Cardiac muscle cell (in vitro differentiated cells and primary cell): ENCODE data around the gene RERE. TPM values are rescaled to one million over a fixed set of nuclear protein-coding genes. Genes with fewer than 3 reads are reported as not detected.
A peak's percentile ranks its signal among the peaks of the same experiment; 100 is the strongest.

ENCODE experiments used
- DNase-seq, 2 donors: peaks; one replicate each; pipeline versions ENCODE4 v3.0.0 to v3.0.0-alpha.2; 2010 to 2017; ENCODE audit warnings: low read depth in 1 of 2, low spot score in 1 of 2
- H3K27ac ChIP-seq: fragments of 200-600 bp; sonication (generic); 2 replicates; pipeline ENCODE4 v1.5.1; 2016
- H3K27me3 ChIP-seq: fragments of 200-600 bp; sonication (generic); 2 replicates; pipeline ENCODE4 v1.6.0; 2016; ENCODE audit warnings: control low read depth
- H3K36me3 ChIP-seq: fragments of 200-600 bp; sonication (generic); 2 replicates; pipeline ENCODE4 v1.5.1; 2016; ENCODE audit warnings: control low read depth
- H3K4me1 ChIP-seq: fragments of 200-600 bp; sonication (generic); 2 replicates; pipeline ENCODE4 v1.8.1; 2017; ENCODE audit warnings: low read depth, mild to moderate bottlenecking, mixed run types
- H3K4me3 ChIP-seq: fragments of 200-600 bp; sonication (generic); 2 replicates; pipeline ENCODE4 v1.5.1; 2016; ENCODE audit warnings: mild to moderate bottlenecking
- H3K9me3 ChIP-seq: fragments of 200-600 bp; sonication (generic); 2 replicates; pipeline ENCODE4 v1.5.1; 2017; ENCODE audit warnings: low read depth, mild to moderate bottlenecking, control low read depth
- polyA plus RNA-seq: library from polyadenylated mRNA; unstranded; fragments of >200 nt; fragmentation: Nextera tagmentation; extraction: Ambion mirVana; gene quantifications from 2 replicates; pipeline ENCODE4 v1.2.1, GENCODE V29; 2016
- total RNA-seq: library from RNA; depleted of rRNA; stranded (reverse); fragments of >200 nt; gene quantifications from 2 replicates; pipeline ENCODE4 v1.2.3, GENCODE V29; 2016
- TF ChIP-seq, protein P1 (sequence below): IDR thresholded peaks from 2 replicates; pipeline ENCODE4 v1.5.1; 2012; ENCODE audit warnings: low read depth, mild to moderate bottlenecking, low read length

Gene RERE
- total and polyA plus RNA-seq, 2 experiments from 2014 or later, result 72.5 to 81.0 TPM

DNA sequence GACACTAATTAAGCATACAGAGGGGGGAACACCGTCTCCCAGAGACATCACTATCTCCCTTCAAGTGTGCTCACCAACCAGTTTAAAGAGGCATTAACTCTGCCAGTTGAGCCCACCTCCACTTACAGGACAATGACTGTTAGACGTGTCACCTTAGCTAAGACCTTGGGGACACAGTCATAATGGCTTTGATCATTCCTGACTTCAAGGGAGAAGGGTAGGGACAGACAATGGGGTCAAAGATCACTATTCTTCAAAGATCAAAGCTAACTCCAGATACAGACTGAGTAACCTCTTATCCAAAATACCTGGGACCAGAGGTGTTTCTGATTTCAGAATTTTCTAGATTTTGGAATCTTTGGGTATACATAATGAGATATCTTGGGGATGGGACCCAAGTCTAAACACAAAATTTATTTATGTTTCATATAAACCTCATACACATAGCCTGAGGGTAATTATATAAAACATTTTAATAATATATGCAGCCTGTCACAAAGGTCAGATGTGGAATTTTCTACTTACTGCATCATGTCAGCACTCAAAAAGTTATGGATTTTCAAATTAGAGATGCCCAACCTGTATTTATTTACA, 253.4 kb downstream of the RERE start:
- Histone ChIP-seq H3K4me3 (no peak overlapping the region), H3K4me1 (peaks cover 44% of the 10 kb centered on the region), H3K27me3 (no peaks in the 10 kb centered on the region), H3K9me3 (no peaks in the 10 kb centered on the region), H3K27ac (peak overlapping the region; percentile 72), H3K36me3 (no peaks in the 10 kb centered on the region)
- no peak for DNase-seq
- TF ChIP-seq, protein P1, sequence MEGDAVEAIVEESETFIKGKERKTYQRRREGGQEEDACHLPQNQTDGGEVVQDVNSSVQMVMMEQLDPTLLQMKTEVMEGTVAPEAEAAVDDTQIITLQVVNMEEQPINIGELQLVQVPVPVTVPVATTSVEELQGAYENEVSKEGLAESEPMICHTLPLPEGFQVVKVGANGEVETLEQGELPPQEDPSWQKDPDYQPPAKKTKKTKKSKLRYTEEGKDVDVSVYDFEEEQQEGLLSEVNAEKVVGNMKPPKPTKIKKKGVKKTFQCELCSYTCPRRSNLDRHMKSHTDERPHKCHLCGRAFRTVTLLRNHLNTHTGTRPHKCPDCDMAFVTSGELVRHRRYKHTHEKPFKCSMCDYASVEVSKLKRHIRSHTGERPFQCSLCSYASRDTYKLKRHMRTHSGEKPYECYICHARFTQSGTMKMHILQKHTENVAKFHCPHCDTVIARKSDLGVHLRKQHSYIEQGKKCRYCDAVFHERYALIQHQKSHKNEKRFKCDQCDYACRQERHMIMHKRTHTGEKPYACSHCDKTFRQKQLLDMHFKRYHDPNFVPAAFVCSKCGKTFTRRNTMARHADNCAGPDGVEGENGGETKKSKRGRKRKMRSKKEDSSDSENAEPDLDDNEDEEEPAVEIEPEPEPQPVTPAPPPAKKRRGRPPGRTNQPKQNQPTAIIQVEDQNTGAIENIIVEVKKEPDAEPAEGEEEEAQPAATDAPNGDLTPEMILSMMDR, result no peak

DNA sequence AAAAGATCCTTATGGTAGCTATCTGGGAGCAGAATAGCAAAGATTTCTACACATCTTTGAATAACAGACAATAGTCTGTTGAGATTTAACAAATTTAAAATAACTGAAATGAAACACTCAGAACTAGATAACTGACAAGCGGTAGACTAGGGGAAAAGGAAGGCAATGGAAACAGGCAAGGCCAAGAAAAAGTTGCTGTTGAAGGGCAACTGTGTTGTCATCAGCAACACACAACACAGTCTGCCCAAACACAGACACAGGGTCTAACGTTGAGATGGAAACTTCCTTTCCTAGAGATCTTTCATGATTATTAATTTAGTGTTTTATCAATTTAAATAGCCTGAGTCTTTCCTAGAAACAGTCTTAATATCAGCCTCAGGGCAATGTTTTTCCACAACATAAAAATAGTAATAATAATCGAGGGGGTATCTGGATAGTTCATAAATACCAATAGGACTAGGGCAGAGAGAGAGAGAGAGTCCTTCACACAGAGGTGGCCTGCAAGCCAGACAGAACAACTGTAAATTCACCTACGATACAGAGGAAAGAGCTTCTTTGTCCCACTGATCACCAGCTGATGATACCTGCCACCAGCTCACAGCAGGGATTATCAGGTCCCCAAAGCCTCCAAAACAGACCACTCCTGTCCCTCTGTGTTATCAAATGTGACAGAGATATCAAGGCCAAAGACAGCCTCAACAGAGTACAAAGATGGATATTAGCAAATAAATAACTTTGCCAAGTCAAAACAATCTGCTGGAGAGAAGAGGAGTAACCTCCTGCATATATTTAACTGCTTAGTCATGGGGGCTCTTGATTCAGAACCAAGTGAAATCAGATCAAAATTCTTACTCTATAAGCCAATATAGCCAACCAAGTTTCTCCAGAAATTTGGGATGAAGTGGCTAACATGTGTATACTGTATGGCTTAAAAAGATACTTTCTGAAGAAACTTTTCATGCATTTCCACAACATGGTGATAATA, 254.3 kb downstream of the RERE start:
- TF ChIP-seq, protein P1, result no peak
- Histone ChIP-seq H3K4me1 (peaks cover 41% of the 10 kb centered on the region), H3K36me3 (no peaks in the 10 kb centered on the region), H3K27me3 (no peaks in the 10 kb centered on the region), H3K9me3 (no peaks in the 10 kb centered on the region), H3K27ac (peak overlapping the region; percentile 72), H3K4me3 (no peak overlapping the region)
- peak in 1 of 2 donors; percentile 62 for DNase-seq

DNA sequence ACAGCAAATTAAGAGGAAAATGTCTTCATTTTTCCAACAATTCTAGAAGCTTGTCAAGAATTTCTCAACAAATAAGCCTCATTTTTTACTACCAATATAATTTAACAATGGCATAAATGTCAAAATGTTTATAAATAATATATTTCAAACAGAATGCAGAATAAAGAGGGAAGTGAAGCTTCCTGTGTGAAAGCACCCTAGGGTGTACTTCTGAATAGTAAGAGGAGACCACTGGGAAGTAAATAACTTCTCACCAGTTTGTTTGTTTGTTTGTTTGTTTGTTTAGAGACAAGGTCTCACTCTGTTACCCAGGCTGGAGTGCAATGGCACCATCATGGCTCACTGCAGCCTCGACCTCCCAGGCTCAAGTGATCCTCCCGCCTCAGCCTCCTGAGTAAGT, 255.2 kb downstream of the RERE start:
- H3K27ac ChIP-seq, result peak overlapping the region; percentile 72
- TF ChIP-seq, protein P1, result no peak

DNA sequence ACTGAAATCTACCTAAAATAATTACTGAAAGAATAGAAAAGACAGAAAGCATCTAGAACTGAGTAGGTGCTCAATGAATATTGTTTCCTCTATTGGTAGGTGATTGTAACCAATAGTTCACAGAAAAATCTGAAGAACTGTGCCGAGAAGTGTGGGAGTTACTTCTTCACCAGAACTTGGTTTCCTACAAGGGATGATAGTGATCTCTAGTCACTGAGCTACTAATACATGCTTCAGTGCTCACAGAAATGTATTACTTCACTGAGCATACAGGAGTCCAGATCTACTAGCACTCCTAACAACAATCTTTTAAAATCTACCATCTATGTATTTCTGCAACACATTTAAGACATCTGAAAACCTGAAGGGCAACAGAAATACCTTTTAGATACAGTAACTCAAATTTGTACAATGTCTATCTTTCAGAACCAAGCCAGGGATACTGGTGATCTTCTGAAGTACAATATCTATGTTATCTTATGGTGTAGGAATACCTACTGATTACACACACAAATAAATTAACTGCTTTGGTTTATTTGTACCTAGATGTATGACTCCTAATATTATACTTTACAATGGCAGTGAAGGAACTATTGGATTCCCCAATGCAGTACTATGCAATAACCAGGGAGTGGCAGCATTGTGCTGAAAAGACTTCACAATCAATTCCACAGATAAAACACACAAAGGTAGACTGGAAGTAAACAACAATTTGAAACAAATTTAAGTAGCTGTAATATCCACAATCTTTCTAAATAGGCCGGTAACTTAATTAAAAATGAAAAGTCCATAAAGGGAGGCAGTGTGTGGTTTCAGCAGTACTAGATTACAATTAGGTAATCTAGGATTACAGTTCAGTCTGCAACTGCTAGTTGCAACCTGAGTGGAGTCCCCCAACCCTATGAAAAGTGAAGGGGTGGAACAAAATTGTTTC, 256.6 kb downstream of the RERE start:
- H3K27me3 ChIP-seq, result no peaks in the 10 kb centered on the region
- TF ChIP-seq, protein P1, result peak; percentile 88
- H3K4me1 ChIP-seq, result peaks cover 28% of the 10 kb centered on the region
- DNase-seq, result peak; percentile 61 to 67
- H3K36me3 ChIP-seq, result peaks cover 4% of the 10 kb centered on the region
- H3K27ac ChIP-seq, result peak overlapping the region; percentile 72
- H3K4me3 ChIP-seq, result no peak overlapping the region
- H3K9me3 ChIP-seq, result no peaks in the 10 kb centered on the region

More for the DNA sequence above, 255.2 kb downstream of the RERE start:
- no peaks in the 10 kb centered on the region for H3K36me3 ChIP-seq
- H3K4me1 ChIP-seq, result peaks cover 32% of the 10 kb centered on the region
- H3K27me3 ChIP-seq, result no peaks in the 10 kb centered on the region
- no peaks in the 10 kb centered on the region for H3K9me3 ChIP-seq
- no peak for DNase-seq
- no peak overlapping the region for H3K4me3 ChIP-seq

DNA sequence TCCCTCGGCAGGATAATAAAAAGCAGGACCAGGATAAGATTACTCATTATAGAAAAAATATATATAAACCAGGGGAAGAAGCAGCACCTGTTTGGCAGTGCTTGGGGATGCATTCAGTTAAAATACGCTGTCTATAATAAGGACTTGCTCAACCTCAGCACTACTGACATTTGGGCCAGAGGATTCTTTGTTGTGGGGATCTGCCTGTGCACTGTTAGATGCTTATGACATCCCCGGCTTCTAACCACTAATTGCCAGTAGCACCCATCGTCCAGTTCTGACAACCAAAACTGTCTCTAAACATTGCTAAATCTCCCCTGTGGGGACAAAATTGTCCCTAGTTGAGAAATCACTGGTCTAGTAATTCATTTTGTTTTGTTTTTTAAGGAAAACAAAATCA, 257.4 kb downstream of the RERE start:
- H3K36me3 ChIP-seq, result peaks cover 10% of the 10 kb centered on the region
- H3K27ac ChIP-seq, result no peak overlapping the region
- H3K4me3 ChIP-seq, result no peak overlapping the region
- no peak for DNase-seq
- H3K4me1 ChIP-seq, result peaks cover 28% of the 10 kb centered on the region
- TF ChIP-seq, protein P1, result no peak
- no peaks in the 10 kb centered on the region for H3K27me3 ChIP-seq
- no peaks in the 10 kb centered on the region for H3K9me3 ChIP-seq
